ENCODE results near the gene ANKRD9. TPM values are rescaled to one million over a fixed set of nuclear protein-coding genes. Genes with fewer than 3 reads are reported as not detected.

ANKRD9 gene
- total and polyA plus RNA-seq, 2 experiments from 2014 or later: 17.3 to 95.9 TPM

- peak overlapping the region; percentile 86 for H2AFZ ChIP-seq
- DNase-seq (ENCODE audit: low spot score) (no peak), ATAC-seq (no peak)
- no peaks in the 10 kb centered on the region for H3K36me3 ChIP-seq (ENCODE audit: insufficient read depth)
- Mint-ChIP-seq H3K4me3 (no peak overlapping the region; the same call in 2 of the 3 replicates), H3K27me3 (ENCODE audit: insufficient read depth, low read depth, poor library complexity) (peaks cover 12% of the 10 kb centered on the region), H3K9me3 (no peaks in the 10 kb centered on the region), H3K27ac (no peak overlapping the region), H3K4me1 (peaks cover 7% of the 10 kb centered on the region), H3K36me3 (ENCODE audit: low read depth) (no peaks in the 10 kb centered on the region)
- no peak overlapping the region for H3K4me3 ChIP-seq
- H3K4me2 ChIP-seq: no peak overlapping the region
- H4K20me1 ChIP-seq (replicated peaks; ENCODE audit: insufficient read depth): no peaks in the 10 kb centered on the region
- no peaks in the 10 kb centered on the region for H3K9me2 ChIP-seq (ENCODE audit: insufficient read depth)
- peaks cover 3% of the 10 kb centered on the region for H3K4me1 ChIP-seq (ENCODE audit: insufficient read depth)
- no peak overlapping the region for H3K27ac ChIP-seq (ENCODE audit: low read depth)
- TF ChIP-seq NANOG (IDR thresholded peaks at IDR 0.05; ENCODE audit: borderline replicate concordance): no peak
- TF ChIP-seq ZNF114 (CRISPR knock-in tag; IDR thresholded peaks at IDR 0.05): no peak
- no peak for TF ChIP-seq ZNF331 (CRISPR knock-in tag; IDR thresholded peaks at IDR 0.05; ENCODE audit: low read depth)
- no peak for TF ChIP-seq STAT1 (IDR thresholded peaks at IDR 0.05; ENCODE audit: unreplicated experiment)
- no peak for TF ChIP-seq CTCF (conservative IDR thresholded peaks at IDR 0.05; ENCODE audit: low read depth in 2 of 2)
- TF ChIP-seq CREB1 (CRISPR knock-in tag; IDR thresholded peaks at IDR 0.05; ENCODE audit: low read depth): no peak
- no peak for TF ChIP-seq EZH2 (IDR thresholded peaks at IDR 0.05; ENCODE audit: low read depth, unreplicated experiment)
- no peak for TF ChIP-seq JUNB (IDR thresholded peaks at IDR 0.05; ENCODE audit: unreplicated experiment)
- no peak for TF ChIP-seq REST (IDR thresholded peaks at IDR 0.05; ENCODE audit: unreplicated experiment)
- TF ChIP-seq ETS1 (IDR thresholded peaks at IDR 0.05): no peak
- TF ChIP-seq ZNF462 (CRISPR knock-in tag; IDR thresholded peaks at IDR 0.05): no peak
- no peak for TF ChIP-seq POLR2AphosphoS5 (IDR thresholded peaks at IDR 0.05; ENCODE audit: low read depth)
- TF ChIP-seq EZH2phosphoT487 (IDR thresholded peaks at IDR 0.05; ENCODE audit: unreplicated experiment): no peak
- no peaks in the 10 kb centered on the region for H3K27me3 ChIP-seq (ENCODE audit: insufficient read depth)
- H3K79me2 ChIP-seq (replicated peaks; ENCODE audit: insufficient read depth): no peaks in the 10 kb centered on the region
- H3F3A ChIP-seq (replicated peaks; ENCODE audit: low read depth): peaks cover 7% of the 10 kb centered on the region; the same call in 1 of the 2 replicates
Observed at GRCh38 chr14:102530828-102531478, 21.4 kb upstream of the ANKRD9 start.

All from GM23338 (cell line).